ENCODE data around the gene CPSF6. TPM values are rescaled to one million over a fixed set of nuclear protein-coding genes. Genes with fewer than 3 reads are reported as not detected.

Gene CPSF6
- total and polyA plus RNA-seq, 7 donors = 15.0 to 96.0 (median 33.5) TPM

DNA sequence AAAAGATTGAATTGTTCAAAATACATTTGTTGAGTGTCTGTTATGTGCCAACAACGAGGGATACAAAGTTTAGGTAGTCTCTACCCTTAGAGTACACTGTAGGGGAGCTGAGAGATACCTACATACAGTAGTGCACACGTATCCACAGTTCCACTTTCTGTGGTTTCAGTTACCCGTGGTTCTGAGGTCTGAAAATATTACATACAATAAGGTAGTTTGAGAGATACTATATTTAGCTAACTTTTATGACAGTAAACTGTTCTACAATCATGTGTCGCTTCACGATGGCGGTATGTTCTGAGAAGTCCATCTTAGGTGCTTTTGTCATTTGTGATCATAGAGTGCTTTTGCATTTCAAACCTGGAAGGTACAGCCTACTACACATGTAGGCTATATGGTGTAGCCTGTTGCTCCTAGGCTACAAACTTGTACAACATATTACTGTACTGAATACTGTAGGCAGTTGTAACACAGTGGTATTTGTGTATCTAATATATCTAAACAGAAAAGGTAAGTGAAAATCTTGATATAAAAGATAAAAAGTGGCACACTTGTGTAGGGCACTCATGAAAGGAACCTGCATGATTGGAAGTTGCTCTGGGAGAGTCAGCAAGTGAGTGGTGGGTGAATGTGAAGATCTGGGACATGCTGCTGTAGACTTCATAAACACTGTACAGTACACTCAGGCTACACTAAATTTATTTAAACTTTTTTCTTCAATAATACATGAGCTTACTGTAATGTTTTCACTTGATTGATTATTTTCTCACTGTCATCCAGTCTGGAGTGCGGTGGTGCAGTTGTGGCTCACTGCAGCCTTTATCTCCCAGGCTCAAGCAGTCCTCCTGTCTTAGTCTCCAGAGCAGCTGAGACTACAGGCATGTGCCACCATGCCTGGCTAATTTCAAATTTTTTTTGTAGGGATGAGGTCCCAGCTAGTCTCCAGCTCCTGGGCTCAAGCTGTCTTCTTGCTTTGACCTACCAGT lies 4.0 kb downstream of the CPSF6 start:
- H3K4me3 ChIP-seq = no peak overlapping the region
- WGBS, 2 donors = 30 to 45% methylated on average over 7 of the region's 7 CpGs
- peaks cover 0 to 82% (median 70%) of the 10 kb centered on the region in 4 donors for H3K4me1 ChIP-seq
- no peak for TF ChIP-seq EP300 (IDR thresholded peaks at IDR 0.05)
- no peak for TF ChIP-seq POLR2A (IDR thresholded peaks at IDR 0.05)
- TF ChIP-seq POLR2AphosphoS5 (IDR thresholded peaks at IDR 0.05) = no peak
- TF ChIP-seq, protein P1, sequence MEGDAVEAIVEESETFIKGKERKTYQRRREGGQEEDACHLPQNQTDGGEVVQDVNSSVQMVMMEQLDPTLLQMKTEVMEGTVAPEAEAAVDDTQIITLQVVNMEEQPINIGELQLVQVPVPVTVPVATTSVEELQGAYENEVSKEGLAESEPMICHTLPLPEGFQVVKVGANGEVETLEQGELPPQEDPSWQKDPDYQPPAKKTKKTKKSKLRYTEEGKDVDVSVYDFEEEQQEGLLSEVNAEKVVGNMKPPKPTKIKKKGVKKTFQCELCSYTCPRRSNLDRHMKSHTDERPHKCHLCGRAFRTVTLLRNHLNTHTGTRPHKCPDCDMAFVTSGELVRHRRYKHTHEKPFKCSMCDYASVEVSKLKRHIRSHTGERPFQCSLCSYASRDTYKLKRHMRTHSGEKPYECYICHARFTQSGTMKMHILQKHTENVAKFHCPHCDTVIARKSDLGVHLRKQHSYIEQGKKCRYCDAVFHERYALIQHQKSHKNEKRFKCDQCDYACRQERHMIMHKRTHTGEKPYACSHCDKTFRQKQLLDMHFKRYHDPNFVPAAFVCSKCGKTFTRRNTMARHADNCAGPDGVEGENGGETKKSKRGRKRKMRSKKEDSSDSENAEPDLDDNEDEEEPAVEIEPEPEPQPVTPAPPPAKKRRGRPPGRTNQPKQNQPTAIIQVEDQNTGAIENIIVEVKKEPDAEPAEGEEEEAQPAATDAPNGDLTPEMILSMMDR (IDR thresholded peaks at IDR 0.05) = no peak
- H3K27me3 ChIP-seq = no peaks in the 10 kb centered on the region
- DNase-seq = no peak
- intact Hi-C loops (cut with DNase I) = loop anchor here (5.0 to 10.0 kb wide), 2 partner anchors 114 to 341 kb away; partner anchors contain the start of genes CCT2 and YEATS4
- no peak overlapping the region for H3K27ac ChIP-seq
- no peaks in the 10 kb centered on the region for H3K9me3 ChIP-seq
- H3K36me3 ChIP-seq = no peaks in the 10 kb centered on the region

DNA sequence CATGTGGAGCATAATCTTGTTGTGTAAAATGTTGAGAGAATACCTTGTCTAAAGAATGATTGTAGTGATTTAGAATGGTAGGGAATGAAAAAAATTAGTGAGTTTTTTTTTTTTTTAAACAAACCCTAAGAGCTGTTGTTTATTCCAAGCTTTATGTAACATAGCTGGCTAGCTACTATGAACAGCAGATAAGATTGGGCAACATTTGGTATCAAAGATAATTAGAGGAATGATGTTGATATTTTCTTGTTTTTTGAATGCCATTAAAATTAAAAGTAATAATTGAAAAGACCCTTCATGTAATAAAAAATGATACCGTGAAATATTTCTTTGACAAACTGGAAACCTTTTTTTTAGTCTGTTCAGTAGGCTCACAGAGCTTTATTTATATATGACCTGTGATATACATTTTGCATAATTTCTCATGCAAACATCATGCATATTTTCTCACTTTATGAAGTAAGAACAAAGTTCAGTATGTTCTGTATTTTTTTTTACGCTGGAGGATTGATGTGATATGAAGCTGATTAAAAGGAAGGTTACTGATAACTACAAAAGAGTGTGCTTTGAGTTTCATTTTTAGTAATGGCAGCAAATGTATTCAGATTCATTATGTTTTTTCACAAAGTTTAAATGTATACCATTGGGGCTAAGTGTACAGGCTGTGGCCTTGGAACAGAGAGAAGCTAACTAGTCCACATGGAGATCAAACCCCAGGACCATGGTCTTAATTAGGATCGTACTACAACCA lies 8.1 kb downstream of the CPSF6 start:
- H3K36me3 ChIP-seq = no peaks in the 10 kb centered on the region
- no peak for DNase-seq
- no peaks in the 10 kb centered on the region for H3K27me3 ChIP-seq
- TF ChIP-seq POLR2A (IDR thresholded peaks at IDR 0.05) (no peak), POLR2AphosphoS5 (IDR thresholded peaks at IDR 0.05) (no peak), EP300 (IDR thresholded peaks at IDR 0.05) (no peak)
- TF ChIP-seq, protein P1 (IDR thresholded peaks at IDR 0.05) = no peak
- intact Hi-C loops (cut with DNase I) = loop anchor here (10.0 kb wide), 1 partner anchor 337 kb away; the partner anchor contains the start of gene CCT2
- no peak overlapping the region for H3K4me3 ChIP-seq
- 58 to 76% methylated on average over 3 of the region's 3 CpGs for WGBS, 2 donors
- peaks cover 0 to 85% (median 56%) of the 10 kb centered on the region in 4 donors for H3K4me1 ChIP-seq
- H3K27ac ChIP-seq = no peak overlapping the region
- H3K9me3 ChIP-seq = no peaks in the 10 kb centered on the region

DNA sequence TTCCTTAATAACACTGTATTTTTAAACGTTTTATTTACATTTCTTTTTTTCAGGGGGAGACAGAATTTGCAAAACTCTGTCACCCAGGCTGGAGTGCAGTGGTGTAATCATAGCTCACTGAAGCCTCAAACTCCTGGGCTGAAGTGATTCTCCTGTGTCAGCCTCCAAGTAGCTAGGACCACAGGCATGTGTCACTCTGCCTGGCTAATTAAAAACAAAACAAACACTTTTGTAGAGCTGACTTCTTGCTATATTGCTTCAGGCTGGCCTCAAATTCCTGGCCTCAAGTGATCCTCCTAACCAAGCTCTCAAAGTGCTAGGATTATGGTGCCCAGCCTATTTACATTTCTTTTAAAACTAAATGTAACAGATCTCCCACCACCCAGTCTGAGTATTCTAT lies 12.7 kb downstream of the CPSF6 start:
- 9 to 32% methylated on average over 1 of the region's 1 CpG for WGBS, 2 donors
- no peaks in the 10 kb centered on the region for H3K27me3 ChIP-seq
- TF ChIP-seq, protein P1 (IDR thresholded peaks at IDR 0.05) = no peak
- TF ChIP-seq EP300 (IDR thresholded peaks at IDR 0.05) = no peak
- TF ChIP-seq POLR2AphosphoS5 (IDR thresholded peaks at IDR 0.05) = no peak
- no peak for TF ChIP-seq POLR2A (IDR thresholded peaks at IDR 0.05)
- peaks cover 0 to 48% (median 28%) of the 10 kb centered on the region in 4 donors for H3K4me1 ChIP-seq
- peaks cover 0 to 23% (median 5%) of the 10 kb centered on the region in 4 donors for H3K36me3 ChIP-seq
- H3K27ac ChIP-seq = no peak overlapping the region
- no peak overlapping the region for H3K4me3 ChIP-seq
- DNase-seq = no peak
- intact Hi-C loops (cut with DNase I) = no loop called here
- no peaks in the 10 kb centered on the region for H3K9me3 ChIP-seq

DNA sequence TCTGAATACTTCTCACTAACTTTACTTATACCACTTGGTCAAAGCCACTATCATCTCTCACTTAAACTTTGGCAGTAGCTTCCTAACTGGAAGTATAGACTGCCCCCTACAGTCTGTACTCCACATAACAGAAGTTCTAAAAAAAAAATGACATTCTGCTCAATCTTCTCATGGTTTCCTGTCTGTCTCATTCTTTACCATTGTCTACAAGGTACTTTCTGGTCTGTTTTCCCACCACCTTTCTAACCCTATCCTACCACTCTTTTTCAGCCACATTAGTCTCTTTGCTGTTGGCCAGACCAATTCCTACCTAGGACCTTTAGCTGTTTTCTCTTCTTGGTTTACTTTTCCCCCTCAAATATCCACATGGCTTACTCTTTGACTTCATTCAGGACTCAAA lies 14.7 kb downstream of the CPSF6 start:
- Histone ChIP-seq H3K36me3 (peaks cover 11 to 43% (median 21%) of the 10 kb centered on the region in 4 donors), H3K27ac (no peak overlapping the region), H3K9me3 (no peaks in the 10 kb centered on the region), H3K27me3 (no peaks in the 10 kb centered on the region), H3K4me3 (no peak overlapping the region), H3K4me1 (peaks cover 0 to 32% (median 13%) of the 10 kb centered on the region in 4 donors)
- DNase-seq = no peak
- intact Hi-C loops (cut with DNase I) = loop anchor here (2.0 kb wide), 1 partner anchor 99 kb away; no protein-coding TSS in a partner anchor
- TF ChIP-seq EP300 (IDR thresholded peaks at IDR 0.05) = no peak
- TF ChIP-seq, protein P1 (IDR thresholded peaks at IDR 0.05) = peak; percentile 14 to 66 (median 44)
- TF ChIP-seq POLR2A (IDR thresholded peaks at IDR 0.05) = no peak

Data from sigmoid colon (tissue), 7 donors.